Measurements from ENCODE around the gene RHNO1. TPM values are rescaled to one million over a fixed set of nuclear protein-coding genes. Genes with fewer than 3 reads are reported as not detected.

Gene RHNO1
- total RNA-seq, 1 experiment from 2014 or later: 71.7 TPM

DNA sequence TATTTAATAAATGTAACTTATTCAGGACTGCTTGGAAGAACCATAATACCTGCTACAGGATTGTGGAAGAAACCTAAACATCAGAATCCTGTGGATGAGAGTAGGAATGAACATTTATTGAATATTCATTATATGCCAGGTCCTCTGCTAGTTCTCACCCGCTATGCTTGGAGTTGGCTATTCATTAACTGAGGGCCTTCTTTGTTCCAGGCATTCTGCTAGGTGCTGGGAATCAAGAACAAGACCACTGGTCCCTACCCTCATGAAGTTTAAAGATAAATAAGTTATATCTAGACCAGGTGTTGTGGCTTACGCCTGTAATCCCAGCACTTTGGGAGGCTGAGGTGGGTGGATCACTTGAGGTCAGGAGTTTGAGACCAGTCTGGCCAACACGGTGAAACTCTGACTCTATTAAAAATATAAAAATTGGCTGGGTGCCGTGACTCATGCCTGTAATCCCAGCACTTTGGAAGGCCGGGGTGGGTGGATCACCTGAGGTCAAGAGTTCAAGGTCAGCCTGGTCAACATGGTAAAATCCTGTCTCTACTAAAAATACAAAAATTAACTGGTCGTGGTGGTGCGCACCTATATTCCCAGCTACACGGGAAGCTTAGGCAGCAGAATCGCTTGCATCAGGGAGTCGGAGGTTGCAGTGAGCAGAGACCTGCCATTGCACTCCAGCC, 9.9 kb downstream of the RHNO1 start:
- Histone ChIP-seq H3K27ac (ENCODE audit: low read depth, low read length, poor library complexity, severe bottlenecking) (no peak overlapping the region), H3K9me3 (ENCODE audit: low read depth, low read length, poor library complexity, severe bottlenecking) (no peaks in the 10 kb centered on the region), H3K4me3 (ENCODE audit: low read depth, low read length, poor library complexity, severe bottlenecking) (no peak overlapping the region), H3K36me3 (ENCODE audit: insufficient read depth, low read length, poor library complexity, severe bottlenecking) (peaks cover 35% of the 10 kb centered on the region), H3K4me1 (ENCODE audit: insufficient read depth, low read length, poor library complexity, severe bottlenecking) (peaks cover 5% of the 10 kb centered on the region), H3K27me3 (replicated peaks; ENCODE audit: insufficient read depth, low read depth, low read length, poor library complexity) (no peaks in the 10 kb centered on the region)
- TF ChIP-seq CTCF (conservative IDR thresholded peaks at IDR 0.05; ENCODE audit: low read depth, low read length) (no peak), EZH2 (IDR thresholded peaks at IDR 0.05; ENCODE audit: borderline replicate concordance, low read depth, low read length, poor library complexity, severe bottlenecking) (no peak)
- intact Hi-C loops (cut with micrococcal nuclease; ENCODE audit: unreplicated experiment): loop anchor here (5.0 kb wide), 1 partner anchor 145 kb away; no protein-coding TSS in a partner anchor
- no TSS peak for BruUV-seq (replicated peaks)
- DNase-seq (ENCODE audit: low spot score): no peak
- ChIA-PET CTCF (interaction anchor here (0.6 to 0.7 kb wide), 4 partner anchors 29 to 233 kb away, joined by 3 to 7 read pairs (median 4); no protein-coding TSS in a partner anchor), POLR2A (ENCODE audit: low non-redundant PET) (no interaction called here)

GRCh38 chr12:2890001-2890387, 13.0 kb downstream of the RHNO1 start:
- peak overlapping the region; percentile 81 for H3K4me3 ChIP-seq (ENCODE audit: low read depth, low read length, poor library complexity, severe bottlenecking)
- ChIA-PET POLR2A (ENCODE audit: low non-redundant PET) (no interaction called here), CTCF (interaction anchor here (0.6 to 1.8 kb wide), 3 partner anchors 36 to 145 kb away, joined by 3 to 5 read pairs (median 4); no protein-coding TSS in a partner anchor)
- peaks cover 35% of the 10 kb centered on the region for H3K36me3 ChIP-seq (ENCODE audit: insufficient read depth, low read length, poor library complexity, severe bottlenecking)
- TF ChIP-seq CTCF (conservative IDR thresholded peaks at IDR 0.05; ENCODE audit: low read depth, low read length): no peak
- no peak for TF ChIP-seq EZH2 (IDR thresholded peaks at IDR 0.05; ENCODE audit: borderline replicate concordance, low read depth, low read length, poor library complexity, severe bottlenecking)
- peaks cover 9% of the 10 kb centered on the region for H3K4me1 ChIP-seq (ENCODE audit: insufficient read depth, low read length, poor library complexity, severe bottlenecking)
- H3K27ac ChIP-seq (ENCODE audit: low read depth, low read length, poor library complexity, severe bottlenecking): peak overlapping the region; percentile 89
- intact Hi-C loops (cut with micrococcal nuclease; ENCODE audit: unreplicated experiment): loop anchor here (1.0 to 2.0 kb wide), 3 partner anchors 12 to 68 kb away; no protein-coding TSS in a partner anchor
- TSS peak; percentile 97 for BruUV-seq (replicated peaks)
- no peaks in the 10 kb centered on the region for H3K9me3 ChIP-seq (ENCODE audit: low read depth, low read length, poor library complexity, severe bottlenecking)
- DNase-seq (ENCODE audit: low spot score): no peak
- H3K27me3 ChIP-seq (replicated peaks; ENCODE audit: insufficient read depth, low read depth, low read length, poor library complexity): no peaks in the 10 kb centered on the region

GRCh38 chr12:2890388-2891239, 13.6 kb downstream of the RHNO1 start, which contains the start of gene TULP3:
Gene TULP3, plus strand, starts transcription at chr12:2890891. Its CDS starts 57 bp downstream, at chr12:2890948.
- no TSS peak for BruUV-seq (replicated peaks)
- peak; percentile 99 for DNase-seq (ENCODE audit: low spot score)
- TF ChIP-seq CTCF (conservative IDR thresholded peaks at IDR 0.05; ENCODE audit: low read depth, low read length) (0 out of 2 replicates have a peak, but pooled peaks have one; percentile 5), EZH2 (IDR thresholded peaks at IDR 0.05; ENCODE audit: borderline replicate concordance, low read depth, low read length, poor library complexity, severe bottlenecking) (no peak)
- intact Hi-C loops (cut with micrococcal nuclease; ENCODE audit: unreplicated experiment): loop anchor here (1.0 to 2.0 kb wide), 3 partner anchors 12 to 68 kb away; no protein-coding TSS in a partner anchor
- Histone ChIP-seq H3K36me3 (ENCODE audit: insufficient read depth, low read length, poor library complexity, severe bottlenecking) (peaks cover 34% of the 10 kb centered on the region), H3K9me3 (ENCODE audit: low read depth, low read length, poor library complexity, severe bottlenecking) (no peaks in the 10 kb centered on the region), H3K4me3 (ENCODE audit: low read depth, low read length, poor library complexity, severe bottlenecking) (peak within 1 kb of the TSS; percentile 81), H3K27me3 (replicated peaks; ENCODE audit: insufficient read depth, low read depth, low read length, poor library complexity) (no peaks in the 10 kb centered on the region), H3K27ac (ENCODE audit: low read depth, low read length, poor library complexity, severe bottlenecking) (peak within 1 kb of the TSS; percentile 89), H3K4me1 (ENCODE audit: insufficient read depth, low read length, poor library complexity, severe bottlenecking) (peaks cover 14% of the 10 kb centered on the region)
- ChIA-PET CTCF (interaction anchor here (0.6 to 1.8 kb wide), 6 partner anchors 14 to 182 kb away, joined by 3 to 6 read pairs (median 4); partner anchors contain the start of genes FOXM1 and RHNO1), POLR2A (ENCODE audit: low non-redundant PET) (no interaction called here)
